DND-41 (cell line): ENCODE measurements around the gene FBLN1.

Experiments
- ATAC-seq: fragments of 200-7000 bp; cut with Tn5 transposase; 3 replicates; pipeline ENCODE4 v1.9.1; 2021; ENCODE audit warnings: low read depth; ENCODE audit not compliant: insufficient read depth
- DNase-seq: peaks from one replicate; pipeline ENCODE4 v3.0.0-alpha.2; 2020
- H2AFZ ChIP-seq: 2 replicates; pipeline ENCODE4 v1.6.0; 2012; ENCODE audit warnings: low read depth, low read length
- H3K27ac ChIP-seq: 2 replicates; pipeline ENCODE4 v1.5.1; 2012; ENCODE audit warnings: low read length, inconsistent platforms
- H3K27me3 ChIP-seq: fragments of 200-600 bp; sonication (generic); 2 replicates; pipeline ENCODE4 v1.6.0; 2012; ENCODE audit warnings: low read length, mild to moderate bottlenecking, inconsistent platforms; ENCODE audit not compliant: insufficient read depth, poor library complexity
- H3K36me3 ChIP-seq: 2 replicates; pipeline ENCODE4 v1.5.1; 2012; ENCODE audit warnings: low read length, inconsistent platforms; ENCODE audit not compliant: insufficient read depth
- H3K4me1 ChIP-seq: 2 replicates; pipeline ENCODE4 v1.5.1; 2012; ENCODE audit warnings: mild to moderate bottlenecking, low read length; ENCODE audit not compliant: insufficient read depth
- H3K4me2 ChIP-seq: 2 replicates; pipeline ENCODE4 v1.6.0; 2012; ENCODE audit warnings: mild to moderate bottlenecking, moderate library complexity, low read length, inconsistent platforms; ENCODE audit not compliant: insufficient read depth
- H3K4me3 ChIP-seq, 2 experiments: fragments of 200-600 bp in 1 of 2; shearing (Covaris generic) in 1 of 2; 2 replicates each; pipeline ENCODE4 v1.5.1; 2012 to 2016; ENCODE audit warnings: inconsistent platforms in 2 of 2, low read length in 2 of 2, mild to moderate bottlenecking in 2 of 2, low read depth in 1 of 2, moderate library complexity in 1 of 2
- H3K79me2 ChIP-seq: 2 replicates; pipeline ENCODE4 v1.6.0; 2012; ENCODE audit warnings: low read length, inconsistent platforms; ENCODE audit not compliant: insufficient read depth
- H3K9ac ChIP-seq: 2 replicates; pipeline ENCODE4 v1.6.0; 2012; ENCODE audit warnings: low read depth, mild to moderate bottlenecking, inconsistent platforms, low read length, moderate library complexity
- H3K9me3 ChIP-seq: 2 replicates; pipeline ENCODE4 v1.5.1; 2012; ENCODE audit warnings: low read length, moderate library complexity, mild to moderate bottlenecking, inconsistent platforms; ENCODE audit not compliant: insufficient read depth, severe bottlenecking
- H4K20me1 ChIP-seq: 2 replicates; pipeline ENCODE4 v1.6.0; 2012; ENCODE audit warnings: low read length; ENCODE audit not compliant: insufficient read depth
- EZH2 ChIP-seq: IDR thresholded peaks from 3 replicates; pipeline ENCODE4 v1.6.1; 2012; ENCODE audit warnings: borderline replicate concordance, low read depth, mild to moderate bottlenecking, moderate library complexity, low read length, inconsistent platforms; ENCODE audit not compliant: severe bottlenecking
- TF ChIP-seq, protein P1 (sequence below): IDR thresholded peaks from 2 replicates; pipeline ENCODE4 v1.5.1; 2012; ENCODE audit warnings: borderline replicate concordance, low read length, moderate library complexity, mild to moderate bottlenecking; ENCODE audit not compliant: poor library complexity, severe bottlenecking; ENCODE audit errors: extremely low read depth

The FBLN1 gene

DNA sequence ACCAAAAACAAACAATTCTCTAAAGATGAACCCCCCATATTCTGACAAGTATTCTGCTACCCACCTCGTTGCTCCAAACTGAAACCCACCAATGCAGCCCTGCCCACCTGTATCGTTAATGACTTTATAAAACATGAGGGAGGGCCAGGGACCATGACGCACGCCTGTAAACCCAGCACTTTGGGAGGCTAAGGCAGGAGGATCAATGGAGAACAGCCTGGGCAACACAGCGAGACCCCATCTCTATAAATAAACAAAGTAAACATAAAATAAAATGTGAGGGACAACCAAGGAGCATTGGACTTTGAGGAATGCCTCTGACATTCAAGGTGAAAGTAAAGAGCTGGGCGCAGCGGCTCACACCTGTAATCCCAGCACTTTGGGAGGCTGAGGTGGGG lies 129.2 kb downstream of the FBLN1 start:
- Histone ChIP-seq H3K4me1 (no peaks in the 10 kb centered on the region), H3K36me3 (no peaks in the 10 kb centered on the region), H3K9me3 (no peaks in the 10 kb centered on the region), H3K27ac (no peak overlapping the region), H3K79me2 (no peaks in the 10 kb centered on the region), H3K9ac (no peak overlapping the region), H3K4me3 (no peak overlapping the region), H4K20me1 (no peaks in the 10 kb centered on the region), H2AFZ (no peak overlapping the region), H3K4me2 (no peak overlapping the region), H3K27me3 (peaks cover 11% of the 10 kb centered on the region)
- no peak for TF ChIP-seq EZH2
- TF ChIP-seq, protein P1, sequence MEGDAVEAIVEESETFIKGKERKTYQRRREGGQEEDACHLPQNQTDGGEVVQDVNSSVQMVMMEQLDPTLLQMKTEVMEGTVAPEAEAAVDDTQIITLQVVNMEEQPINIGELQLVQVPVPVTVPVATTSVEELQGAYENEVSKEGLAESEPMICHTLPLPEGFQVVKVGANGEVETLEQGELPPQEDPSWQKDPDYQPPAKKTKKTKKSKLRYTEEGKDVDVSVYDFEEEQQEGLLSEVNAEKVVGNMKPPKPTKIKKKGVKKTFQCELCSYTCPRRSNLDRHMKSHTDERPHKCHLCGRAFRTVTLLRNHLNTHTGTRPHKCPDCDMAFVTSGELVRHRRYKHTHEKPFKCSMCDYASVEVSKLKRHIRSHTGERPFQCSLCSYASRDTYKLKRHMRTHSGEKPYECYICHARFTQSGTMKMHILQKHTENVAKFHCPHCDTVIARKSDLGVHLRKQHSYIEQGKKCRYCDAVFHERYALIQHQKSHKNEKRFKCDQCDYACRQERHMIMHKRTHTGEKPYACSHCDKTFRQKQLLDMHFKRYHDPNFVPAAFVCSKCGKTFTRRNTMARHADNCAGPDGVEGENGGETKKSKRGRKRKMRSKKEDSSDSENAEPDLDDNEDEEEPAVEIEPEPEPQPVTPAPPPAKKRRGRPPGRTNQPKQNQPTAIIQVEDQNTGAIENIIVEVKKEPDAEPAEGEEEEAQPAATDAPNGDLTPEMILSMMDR, result no peak
- no peak for ATAC-seq
- DNase-seq, result no peak

DNA sequence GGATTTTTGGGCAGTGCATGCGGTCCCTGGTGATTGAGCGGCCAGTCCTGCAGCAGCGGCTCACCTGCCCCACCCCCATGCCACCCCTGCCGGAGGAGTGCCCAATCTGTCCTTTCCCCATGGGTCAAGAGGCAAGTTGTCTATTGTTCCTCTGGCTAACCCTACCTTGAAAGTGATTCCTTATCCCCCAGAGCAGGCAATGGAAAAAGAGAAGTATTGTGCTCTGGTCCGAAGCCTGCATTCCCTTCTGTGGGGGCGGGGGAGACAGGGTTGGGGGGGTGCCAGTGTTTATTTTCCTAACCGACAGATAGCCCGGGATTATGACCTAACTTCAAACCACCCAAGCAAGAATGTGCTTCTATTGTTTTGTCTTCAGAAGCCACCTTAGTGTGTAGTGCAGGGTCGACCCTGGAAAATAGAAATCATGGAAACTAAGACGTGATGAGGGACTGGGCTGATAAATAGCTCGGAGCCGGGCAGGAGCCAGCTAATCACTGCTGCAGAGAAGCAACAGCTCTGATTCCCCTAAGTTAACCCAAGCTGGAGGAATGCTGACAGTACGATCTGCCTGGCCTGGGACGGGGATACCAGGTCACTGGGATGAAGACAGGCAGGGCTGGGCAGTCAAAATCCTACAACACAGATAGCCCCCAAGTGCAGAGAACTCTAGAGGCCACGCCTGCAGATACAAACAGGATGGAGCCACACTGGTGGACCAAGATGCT lies 130.3 kb downstream of the FBLN1 start:
- Histone ChIP-seq H3K4me3 (no peak overlapping the region), H2AFZ (no peak overlapping the region), H3K36me3 (no peaks in the 10 kb centered on the region), H3K9me3 (no peaks in the 10 kb centered on the region), H4K20me1 (no peaks in the 10 kb centered on the region), H3K4me1 (no peaks in the 10 kb centered on the region), H3K4me2 (no peak overlapping the region), H3K9ac (no peak overlapping the region), H3K27ac (no peak overlapping the region), H3K27me3 (peaks cover 11% of the 10 kb centered on the region), H3K79me2 (no peaks in the 10 kb centered on the region)
- TF ChIP-seq, protein P1, result no peak
- TF ChIP-seq EZH2, result no peak
- no peak for ATAC-seq
- no peak for DNase-seq

DNA sequence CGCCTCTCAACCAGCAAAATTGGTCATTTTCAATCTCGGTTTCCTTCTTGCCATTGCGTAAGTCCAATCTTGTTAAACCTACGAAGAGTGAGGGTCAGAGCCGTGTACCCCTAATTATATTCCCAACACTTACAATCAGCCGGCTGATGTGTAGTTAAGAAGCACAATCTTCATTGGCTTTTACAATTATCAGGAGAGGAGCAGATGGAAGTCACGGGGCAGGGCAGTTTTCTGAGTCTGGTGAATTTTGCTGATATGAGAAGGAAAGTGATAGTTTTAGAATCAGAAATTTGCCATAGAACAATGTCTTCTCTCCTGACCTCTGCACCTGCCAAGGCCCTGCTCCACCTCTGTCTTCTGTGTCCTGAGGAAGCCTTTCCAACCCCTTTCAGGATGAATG lies 134.0 kb downstream of the FBLN1 start:
- H3K9ac ChIP-seq, result no peak overlapping the region
- H3K4me2 ChIP-seq, result no peak overlapping the region
- no peak overlapping the region for H3K27ac ChIP-seq
- no peaks in the 10 kb centered on the region; the same call in 1 of the 2 replicates for H4K20me1 ChIP-seq
- H3K4me3 ChIP-seq, result no peak overlapping the region
- ATAC-seq, result no peak
- TF ChIP-seq, protein P1, result no peak
- no peak for TF ChIP-seq EZH2
- DNase-seq, result no peak
- no peaks in the 10 kb centered on the region for H3K79me2 ChIP-seq
- no peaks in the 10 kb centered on the region for H3K36me3 ChIP-seq
- H3K27me3 ChIP-seq, result peaks cover 14% of the 10 kb centered on the region
- peaks cover 17% of the 10 kb centered on the region for H3K4me1 ChIP-seq
- no peaks in the 10 kb centered on the region for H3K9me3 ChIP-seq
- no peak overlapping the region for H2AFZ ChIP-seq

DNA sequence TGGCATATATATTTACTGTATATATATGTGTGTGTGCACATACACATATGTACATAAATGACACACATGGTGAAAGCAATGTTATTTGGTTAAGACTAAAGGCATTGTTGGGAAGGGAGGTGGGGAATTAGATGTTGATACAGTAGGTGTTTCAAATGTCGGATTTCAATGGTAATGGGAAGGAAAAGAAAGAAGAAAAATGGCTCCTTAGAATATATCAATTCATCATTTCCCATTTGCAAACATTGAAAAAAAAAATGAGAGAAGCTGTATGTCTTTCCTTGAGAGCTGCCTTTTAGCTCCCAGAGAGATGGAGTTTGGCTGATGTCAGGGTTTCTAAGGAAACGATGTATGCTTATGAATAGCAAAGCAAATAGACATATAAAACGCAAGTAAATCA lies 135.5 kb downstream of the FBLN1 start:
- Histone ChIP-seq H3K36me3 (no peaks in the 10 kb centered on the region), H3K9me3 (no peaks in the 10 kb centered on the region), H3K79me2 (no peaks in the 10 kb centered on the region), H3K27me3 (peaks cover 15% of the 10 kb centered on the region), H2AFZ (no peak overlapping the region), H3K4me1 (peaks cover 17% of the 10 kb centered on the region), H4K20me1 (no peaks in the 10 kb centered on the region; the same call in 1 of the 2 replicates), H3K9ac (no peak overlapping the region), H3K27ac (no peak overlapping the region), H3K4me3 (no peak overlapping the region), H3K4me2 (no peak overlapping the region)
- TF ChIP-seq, protein P1, result no peak
- no peak for TF ChIP-seq EZH2
- DNase-seq (no peak), ATAC-seq (no peak)
